Fibroblast of lung (primary cell): Measurements from ENCODE around the gene LAMTOR5.
"Not testable (repeated sequence)": the region's sequence is repeated elsewhere in the genome, so short reads cannot be mapped to it uniquely, and the experiment has no call there.

Experiments used
- CTCF ChIP-seq, 2 donors: IDR thresholded peaks in 1 of 2; conservative IDR thresholded peaks in 1 of 2; 1 replicate in 1 of 2; 2 replicates in 1 of 2; pipeline ENCODE4 v1.5.1; 2011 to 2012; ENCODE audit warnings: low read length in 2 of 2, control low read depth in 1 of 2, inconsistent platforms in 1 of 2, low read depth in 1 of 2, mild to moderate bottlenecking in 1 of 2
- EZH2 ChIP-seq: IDR thresholded peaks from 2 replicates; pipeline ENCODE4 v1.5.1; 2012; ENCODE audit warnings: low read length, control low read depth, mild to moderate bottlenecking; ENCODE audit errors: missing control alignments

GRCh38 chr1:110439873-110440272 is 32.4 kb upstream of the LAMTOR5 start:
- not testable (repeated sequence) for TF ChIP-seq CTCF (conservative IDR thresholded peaks at IDR 0.05 in 1 of 2, IDR thresholded peaks at IDR 0.05 in 1 of 2; ENCODE audit: low read depth in 1 of 2, low read length in 2 of 2); EZH2
